OCI-LY7 (cell line): ENCODE measurements around the gene OR2A5. TPM values are rescaled to one million over a fixed set of nuclear protein-coding genes. Genes with fewer than 3 reads are reported as not detected.

Experiments used
- BruUV-seq: library from RNA; stranded (reverse); fragments of 400-500 nt; replicated peaks from 2 replicates; lab custom pipeline; 2021; lab: Mats Ljungman, UMichigan
- CTCF ChIA-PET: fragments of 300-600 bp; sonication (Branson Sonifier 250); formaldehyde crosslinking; loops from one replicate; lab custom pipeline; 2022; ENCODE audit warnings: antibody characterized with exemption; ENCODE audit not compliant: unreplicated experiment; lab: Charles Lee
- POLR2A ChIA-PET: fragments of 300-600 bp; sonication (Branson Sonifier 250); formaldehyde crosslinking; loops from one replicate; lab custom pipeline; 2022; ENCODE audit warnings: antibody characterized with exemption; lab: Charles Lee
- DNase-seq: peaks from one replicate; pipeline ENCODE4 v3.0.0-alpha.2; 2015; ENCODE audit warnings: low spot score
- H2AFZ ChIP-seq: fragments of 200-600 bp; sonication (generic), shearing (Covaris generic); 2 replicates; pipeline ENCODE4 v1.6.1; 2014; ENCODE audit warnings: mild to moderate bottlenecking, antibody characterized with exemption, low read length, moderate library complexity
- H3K27ac ChIP-seq: fragments of 200-600 bp; sonication (generic); 2 replicates; pipeline ENCODE4 v1.5.1; 2014; ENCODE audit warnings: mixed run types, low read depth, mild to moderate bottlenecking, moderate library complexity, low read length, inconsistent platforms; ENCODE audit not compliant: poor library complexity, severe bottlenecking
- H3K36me3 ChIP-seq: fragments of 200-600 bp; sonication (generic); 2 replicates; pipeline ENCODE4 v1.6.1; 2014; ENCODE audit warnings: mild to moderate bottlenecking, antibody characterized with exemption, low read length, moderate library complexity, mixed read lengths; ENCODE audit not compliant: insufficient read depth
- H3K4me1 ChIP-seq: fragments of 200-600 bp; sonication (generic); 2 replicates; pipeline ENCODE4 v1.5.1; 2014; ENCODE audit warnings: mild to moderate bottlenecking, low read length; ENCODE audit not compliant: insufficient read depth, poor library complexity, severe bottlenecking
- H3K4me2 ChIP-seq: fragments of 200-600 bp; sonication (generic); 2 replicates; pipeline ENCODE4 v1.6.1; 2014; ENCODE audit warnings: mild to moderate bottlenecking, low read length
- H3K4me3 ChIP-seq: fragments of 200-600 bp; sonication (generic); 2 replicates; pipeline ENCODE4 v1.5.1; 2014; ENCODE audit warnings: mild to moderate bottlenecking, low read depth, low read length; ENCODE audit not compliant: poor library complexity, severe bottlenecking
- H3K79me2 ChIP-seq: fragments of 200-600 bp; sonication (generic); 2 replicates; pipeline ENCODE4 v1.6.1; 2016; ENCODE audit warnings: low read depth, mild to moderate bottlenecking, low read length, moderate library complexity, mixed read lengths; ENCODE audit not compliant: insufficient read depth
- H3K9me2 ChIP-seq: fragments of 200-600 bp; sonication (generic); 2 replicates; pipeline ENCODE4 v1.6.1; 2016; ENCODE audit warnings: mild to moderate bottlenecking, low read length, mixed read lengths; ENCODE audit not compliant: insufficient read depth
- H3K9me3 ChIP-seq: fragments of 200-600 bp; sonication (generic); 2 replicates; pipeline ENCODE4 v1.6.1; 2014; ENCODE audit warnings: mild to moderate bottlenecking, mixed run types, low read length, mixed read lengths
- H4K20me1 ChIP-seq: fragments of 200-600 bp; sonication (generic); 2 replicates; pipeline ENCODE4 v1.6.1; 2014; ENCODE audit warnings: mild to moderate bottlenecking, antibody characterized with exemption, low read length, moderate library complexity, mixed read lengths; ENCODE audit not compliant: insufficient read depth
- EZH2phosphoT487 ChIP-seq: fragments of 200-600 bp; sonication (generic); IDR thresholded peaks from 2 replicates; pipeline ENCODE4 v1.6.1; 2018; ENCODE audit warnings: low read depth, borderline replicate concordance, mild to moderate bottlenecking, mixed run types, antibody characterized with exemption, low read length, moderate library complexity, mixed read lengths
- intact Hi-C: fragments of 100-400 bp; cut with micrococcal nuclease; formaldehyde crosslinking; loops from one replicate; pipeline ENCODE4 v1.10.0; 2022; ENCODE audit not compliant: unreplicated experiment
- total RNA-seq, 2 experiments: library from RNA; depleted of rRNA in 1 of 2; stranded (reverse); fragments of >200 nt in 1 of 2; shearing (Covaris generic) in 1 of 2; gene quantifications; 2 replicates each; pipeline ENCODE4 v1.2.3, GENCODE V29; 2014 to 2022
- TF ChIP-seq, protein P1 (sequence below): fragments of 200-600 bp; sonication (generic); conservative IDR thresholded peaks from 2 replicates; pipeline ENCODE4 v1.5.1; 2014; ENCODE audit warnings: mild to moderate bottlenecking, antibody characterized with exemption, low read length, moderate library complexity, mixed read lengths

OR2A5 gene
- total RNA-seq, 2 experiments from 2014 or later, result not detected

DNA sequence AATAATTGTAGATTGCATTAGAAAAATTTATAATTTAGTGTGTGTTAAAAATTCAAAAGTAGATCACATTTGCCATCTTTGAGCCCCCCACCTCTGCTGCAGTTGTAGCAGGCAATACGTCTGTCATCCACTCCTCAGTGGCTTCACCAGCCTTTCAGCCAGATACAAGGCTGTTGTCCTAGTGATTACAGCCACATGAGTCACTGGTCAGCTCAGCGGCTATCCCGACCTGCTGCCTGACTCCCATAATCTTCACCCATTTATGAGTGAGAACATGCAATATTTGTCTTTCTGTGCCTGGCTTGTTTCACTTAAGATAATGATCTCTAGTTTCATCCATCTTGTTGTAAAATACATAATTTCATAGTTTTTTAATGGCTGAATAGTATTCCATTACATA, 9.2 kb downstream of the OR2A5 start:
- Histone ChIP-seq H3K4me3 (no peak overlapping the region), H3K9me3 (no peaks in the 10 kb centered on the region), H3K9me2 (no peaks in the 10 kb centered on the region), H3K4me1 (no peaks in the 10 kb centered on the region), H3K4me2 (no peak overlapping the region), H2AFZ (no peak overlapping the region), H3K27ac (no peak overlapping the region), H3K79me2 (no peaks in the 10 kb centered on the region), H4K20me1 (no peaks in the 10 kb centered on the region), H3K36me3 (no peaks in the 10 kb centered on the region)
- POLR2A ChIA-PET, result interaction anchor here (0.6 kb wide), 1 partner anchor 10 kb away, joined by 3 read pairs; no protein-coding TSS in a partner anchor
- TF ChIP-seq, protein P1, sequence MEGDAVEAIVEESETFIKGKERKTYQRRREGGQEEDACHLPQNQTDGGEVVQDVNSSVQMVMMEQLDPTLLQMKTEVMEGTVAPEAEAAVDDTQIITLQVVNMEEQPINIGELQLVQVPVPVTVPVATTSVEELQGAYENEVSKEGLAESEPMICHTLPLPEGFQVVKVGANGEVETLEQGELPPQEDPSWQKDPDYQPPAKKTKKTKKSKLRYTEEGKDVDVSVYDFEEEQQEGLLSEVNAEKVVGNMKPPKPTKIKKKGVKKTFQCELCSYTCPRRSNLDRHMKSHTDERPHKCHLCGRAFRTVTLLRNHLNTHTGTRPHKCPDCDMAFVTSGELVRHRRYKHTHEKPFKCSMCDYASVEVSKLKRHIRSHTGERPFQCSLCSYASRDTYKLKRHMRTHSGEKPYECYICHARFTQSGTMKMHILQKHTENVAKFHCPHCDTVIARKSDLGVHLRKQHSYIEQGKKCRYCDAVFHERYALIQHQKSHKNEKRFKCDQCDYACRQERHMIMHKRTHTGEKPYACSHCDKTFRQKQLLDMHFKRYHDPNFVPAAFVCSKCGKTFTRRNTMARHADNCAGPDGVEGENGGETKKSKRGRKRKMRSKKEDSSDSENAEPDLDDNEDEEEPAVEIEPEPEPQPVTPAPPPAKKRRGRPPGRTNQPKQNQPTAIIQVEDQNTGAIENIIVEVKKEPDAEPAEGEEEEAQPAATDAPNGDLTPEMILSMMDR, result no peak
- BruUV-seq, result no TSS peak
- intact Hi-C loops, result no loop called here
- DNase-seq, result no peak
- CTCF ChIA-PET, result no interaction called here

DNA sequence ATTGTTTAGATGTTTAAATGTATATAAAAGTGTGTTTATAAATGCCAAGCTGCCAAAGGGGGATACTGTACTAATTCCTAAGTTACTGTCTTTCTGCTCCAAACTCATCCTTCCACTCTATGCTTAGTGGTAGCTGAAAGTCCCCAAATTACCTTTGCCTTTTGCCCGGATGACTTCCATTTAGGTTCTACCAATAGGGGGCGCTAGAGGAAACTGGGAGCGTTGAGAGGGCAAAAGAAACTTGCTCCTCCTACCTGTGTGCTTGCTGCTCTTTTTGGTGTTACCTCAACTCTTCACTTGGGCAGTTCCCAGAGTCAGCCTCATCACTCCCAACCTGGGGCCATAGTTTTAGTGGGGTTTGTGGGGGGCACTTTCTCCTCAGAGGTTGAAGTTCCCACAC, 15.0 kb downstream of the OR2A5 start:
- no peak for DNase-seq
- CTCF ChIA-PET, result no interaction called here
- no peak overlapping the region for H3K4me2 ChIP-seq
- no peaks in the 10 kb centered on the region for H3K79me2 ChIP-seq
- H3K9me3 ChIP-seq, result no peaks in the 10 kb centered on the region
- H3K27ac ChIP-seq, result no peak overlapping the region
- no peaks in the 10 kb centered on the region for H3K4me1 ChIP-seq
- no peak overlapping the region for H3K4me3 ChIP-seq
- no TSS peak for BruUV-seq
- H4K20me1 ChIP-seq, result no peaks in the 10 kb centered on the region
- no peak overlapping the region for H2AFZ ChIP-seq
- no peaks in the 10 kb centered on the region for H3K9me2 ChIP-seq
- TF ChIP-seq EZH2phosphoT487, result no peak
- TF ChIP-seq, protein P1, result peak; percentile 60
- POLR2A ChIA-PET, result no interaction called here
- H3K36me3 ChIP-seq, result no peaks in the 10 kb centered on the region
- intact Hi-C loops, result no loop called here

- Histone ChIP-seq H3K9me3 (no peaks in the 10 kb centered on the region), H3K4me1 (no peaks in the 10 kb centered on the region), H3K36me3 (no peaks in the 10 kb centered on the region), H2AFZ (no peak within 1 kb of the TSS), H3K4me3 (no peak within 1 kb of the TSS), H3K27ac (no peak within 1 kb of the TSS), H4K20me1 (no peaks in the 10 kb centered on the region), H3K9me2 (no peaks in the 10 kb centered on the region), H3K4me2 (no peak within 1 kb of the TSS), H3K79me2 (no peaks in the 10 kb centered on the region)
- TF ChIP-seq, protein P1, result no peak
- intact Hi-C loops, result no loop called here
- no peak for DNase-seq
- CTCF ChIA-PET, result no interaction called here
- POLR2A ChIA-PET, result interaction anchor here (1.4 kb wide), 1 partner anchor 57 kb away, joined by 3 read pairs; no protein-coding TSS in a partner anchor
- BruUV-seq, result no TSS peak
Measured at GRCh38 chr7:144069511-144069910, 20.8 kb downstream of the OR2A5 start, which contains the start of gene OR2A25. Gene OR2A25, plus strand, starts transcription at chr7:144069811. Its CDS starts 4,409 bp downstream, at chr7:144074220.
